KMS-11 (cell line): ENCODE results near the gene SLC22A17.
"Not testable (repeated sequence)": the region's sequence is repeated elsewhere in the genome, so short reads cannot be mapped to it uniquely, and the experiment has no call there.

Experiments used
- H2AFZ ChIP-seq: fragments of 200-600 bp; sonication (generic); 2 replicates; pipeline ENCODE4 v1.6.1; 2016; ENCODE audit warnings: antibody characterized with exemption, mixed run types, low read depth
- H3K27ac ChIP-seq: fragments of 200-600 bp; sonication (generic); 2 replicates; pipeline ENCODE4 v1.6.1; 2016; ENCODE audit warnings: mild to moderate bottlenecking, mixed run types
- H3K27me3 ChIP-seq: fragments of 200-600 bp; sonication (generic); 2 replicates; pipeline ENCODE4 v1.6.1; 2017; ENCODE audit warnings: mild to moderate bottlenecking, low read depth, mixed run types, moderate library complexity; ENCODE audit not compliant: insufficient read depth
- H3K36me3 ChIP-seq: fragments of 200-600 bp; sonication (generic); 2 replicates; pipeline ENCODE4 v1.6.1; 2017; ENCODE audit warnings: mild to moderate bottlenecking, mixed run types; ENCODE audit not compliant: insufficient read depth
- H3K4me1 ChIP-seq: fragments of 200-600 bp; sonication (generic); 2 replicates; pipeline ENCODE4 v1.6.1; 2016; ENCODE audit warnings: mild to moderate bottlenecking, low read depth, mixed run types; ENCODE audit not compliant: poor library complexity, severe bottlenecking
- H3K4me2 ChIP-seq: fragments of 200-600 bp; sonication (generic); 2 replicates; pipeline ENCODE4 v1.7.0; 2016; ENCODE audit warnings: mild to moderate bottlenecking, mixed run types
- H3K4me3 ChIP-seq: fragments of 200-600 bp; sonication (generic); IDR thresholded peaks from 2 replicates; pipeline ENCODE4 v1.6.1; 2017; ENCODE audit warnings: low read depth, low read length, mixed read lengths; ENCODE audit not compliant: insufficient read depth
- H3K79me2 ChIP-seq: fragments of 200-600 bp; sonication (generic); 2 replicates; pipeline ENCODE4 v1.6.1; 2016; ENCODE audit warnings: low read depth, mixed run types; ENCODE audit not compliant: insufficient read depth
- H3K9ac ChIP-seq: fragments of 200-600 bp; sonication (generic); 2 replicates; pipeline ENCODE4 v1.6.1; 2016; ENCODE audit warnings: mild to moderate bottlenecking, mixed run types
- H4K20me1 ChIP-seq: fragments of 200-600 bp; sonication (generic); 2 replicates; pipeline ENCODE4 v1.6.1; 2016; ENCODE audit warnings: mild to moderate bottlenecking, mixed run types; ENCODE audit not compliant: insufficient read depth
- TF ChIP-seq, protein P1 (sequence below): fragments of 200-600 bp; sonication (generic); conservative IDR thresholded peaks from 2 replicates; pipeline ENCODE4 v1.6.1; 2017; ENCODE audit warnings: low read depth, mild to moderate bottlenecking, antibody characterized with exemption, low read length, moderate library complexity, mixed read lengths

Gene SLC22A17

DNA sequence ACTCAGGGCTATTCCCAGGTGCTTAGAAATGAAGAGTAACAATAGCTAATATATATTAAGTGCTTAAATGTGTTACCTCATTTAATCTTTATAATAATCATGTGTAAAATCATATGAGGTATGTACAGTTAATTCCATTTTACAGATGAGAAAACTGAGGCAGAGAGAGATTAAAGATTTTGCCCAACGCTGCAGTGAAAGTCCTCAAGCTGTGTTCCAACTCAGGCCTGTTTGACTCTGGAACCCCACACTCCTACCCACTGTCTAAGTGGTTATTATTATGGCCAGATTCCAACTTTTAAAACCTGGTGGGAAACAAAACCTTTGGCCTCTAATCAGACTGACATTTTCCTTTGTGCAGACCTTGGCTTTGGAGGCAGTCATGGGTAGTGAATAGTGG is 34.3 kb upstream of the SLC22A17 start:
- H3K9ac ChIP-seq, result no peak overlapping the region
- peaks cover 16% of the 10 kb centered on the region; the same call in 1 of the 2 replicates for H3K27me3 ChIP-seq
- no peak overlapping the region for H3K4me3 ChIP-seq
- H3K36me3 ChIP-seq, result no peaks in the 10 kb centered on the region
- H4K20me1 ChIP-seq, result no peaks in the 10 kb centered on the region
- no peaks in the 10 kb centered on the region for H3K4me1 ChIP-seq
- H3K4me2 ChIP-seq, result no peak overlapping the region
- TF ChIP-seq, protein P1, sequence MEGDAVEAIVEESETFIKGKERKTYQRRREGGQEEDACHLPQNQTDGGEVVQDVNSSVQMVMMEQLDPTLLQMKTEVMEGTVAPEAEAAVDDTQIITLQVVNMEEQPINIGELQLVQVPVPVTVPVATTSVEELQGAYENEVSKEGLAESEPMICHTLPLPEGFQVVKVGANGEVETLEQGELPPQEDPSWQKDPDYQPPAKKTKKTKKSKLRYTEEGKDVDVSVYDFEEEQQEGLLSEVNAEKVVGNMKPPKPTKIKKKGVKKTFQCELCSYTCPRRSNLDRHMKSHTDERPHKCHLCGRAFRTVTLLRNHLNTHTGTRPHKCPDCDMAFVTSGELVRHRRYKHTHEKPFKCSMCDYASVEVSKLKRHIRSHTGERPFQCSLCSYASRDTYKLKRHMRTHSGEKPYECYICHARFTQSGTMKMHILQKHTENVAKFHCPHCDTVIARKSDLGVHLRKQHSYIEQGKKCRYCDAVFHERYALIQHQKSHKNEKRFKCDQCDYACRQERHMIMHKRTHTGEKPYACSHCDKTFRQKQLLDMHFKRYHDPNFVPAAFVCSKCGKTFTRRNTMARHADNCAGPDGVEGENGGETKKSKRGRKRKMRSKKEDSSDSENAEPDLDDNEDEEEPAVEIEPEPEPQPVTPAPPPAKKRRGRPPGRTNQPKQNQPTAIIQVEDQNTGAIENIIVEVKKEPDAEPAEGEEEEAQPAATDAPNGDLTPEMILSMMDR, result no peak
- no peak overlapping the region for H3K27ac ChIP-seq
- H3K79me2 ChIP-seq, result no peaks in the 10 kb centered on the region
- no peak overlapping the region for H2AFZ ChIP-seq

DNA sequence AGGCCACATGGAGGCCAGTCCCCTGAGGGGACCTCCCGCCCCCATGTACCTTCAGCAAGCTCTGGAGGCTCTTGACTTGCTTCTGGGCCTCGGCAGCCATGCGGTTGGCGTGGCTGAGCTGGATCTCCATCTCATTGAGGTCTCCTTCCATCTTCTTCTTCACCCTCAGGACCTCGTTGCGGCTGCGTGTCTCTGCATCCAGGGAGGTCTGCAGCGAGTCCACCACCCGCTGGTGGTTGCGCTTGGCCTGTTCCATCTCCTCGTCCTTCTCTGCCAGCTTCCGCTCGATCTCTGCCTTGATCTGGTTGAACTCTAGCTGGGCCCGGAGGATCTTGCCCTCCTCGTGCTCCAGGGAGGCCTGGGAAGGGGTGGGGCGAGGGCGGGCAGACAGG is 33.6 kb upstream of the SLC22A17 start:
- not testable (repeated sequence) for H3K4me3 ChIP-seq, H3K27ac ChIP-seq, H3K79me2 ChIP-seq, H2AFZ ChIP-seq, H3K27me3 ChIP-seq, H4K20me1 ChIP-seq, H3K36me3 ChIP-seq, H3K4me2 ChIP-seq, H3K9ac ChIP-seq, H3K4me1 ChIP-seq

DNA sequence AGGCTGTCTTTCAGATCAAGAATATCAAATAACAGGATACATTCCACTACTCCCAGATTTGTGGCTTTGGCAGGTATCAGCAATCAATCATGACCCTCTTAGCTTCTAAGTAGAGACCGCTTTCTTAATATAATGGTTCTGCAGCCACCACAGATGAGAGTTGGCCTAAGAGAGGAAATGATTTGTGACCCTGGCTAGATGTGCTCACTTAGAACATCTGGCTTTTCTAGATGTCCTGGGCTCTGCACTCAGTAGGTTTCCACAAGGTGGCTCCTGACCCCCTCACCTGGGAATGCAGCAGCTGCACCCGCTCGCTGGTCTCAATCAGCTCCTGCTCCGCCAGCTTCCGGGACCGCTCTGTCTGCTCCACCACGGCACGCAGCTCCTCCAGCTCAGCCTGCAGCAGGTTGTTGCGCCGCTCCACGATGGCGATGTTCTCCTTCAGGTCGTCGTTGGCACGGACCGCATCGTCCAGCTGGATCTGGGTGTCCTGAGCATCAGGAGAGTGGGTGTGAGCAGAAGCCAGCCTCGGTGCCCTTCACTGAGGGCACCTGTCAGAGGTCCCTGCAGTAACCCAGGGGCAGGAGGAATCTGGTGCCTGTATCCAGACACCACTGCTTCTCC is 33.1 kb upstream of the SLC22A17 start:
- Histone ChIP-seq H3K4me3 (no peak overlapping the region), H2AFZ (no peak overlapping the region)

DNA sequence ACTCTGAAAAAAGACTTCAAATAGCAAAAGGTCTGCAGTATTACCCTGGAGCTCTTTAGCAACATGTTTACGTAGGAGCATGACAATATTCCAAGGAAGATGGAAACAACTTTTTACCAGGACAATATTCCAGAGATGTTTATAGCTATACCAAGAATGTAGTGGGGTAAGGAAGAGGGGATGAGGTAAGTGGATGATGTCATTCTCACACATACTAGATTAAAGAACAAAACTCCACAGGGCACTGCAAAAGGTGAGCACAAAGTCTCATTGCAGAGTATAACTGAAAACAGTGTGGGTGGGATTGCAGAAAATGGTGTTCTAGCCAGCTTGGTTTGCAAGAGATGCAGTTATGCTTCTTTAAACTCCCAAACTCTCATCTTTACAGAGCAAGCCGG is 32.6 kb upstream of the SLC22A17 start:
- Histone ChIP-seq H3K27me3 (peaks cover 7% of the 10 kb centered on the region; the same call in 1 of the 2 replicates), H4K20me1 (no peaks in the 10 kb centered on the region), H3K36me3 (no peaks in the 10 kb centered on the region), H3K79me2 (no peaks in the 10 kb centered on the region), H3K4me1 (no peaks in the 10 kb centered on the region), H3K9ac (no peak overlapping the region), H3K4me3 (no peak overlapping the region), H3K27ac (no peak overlapping the region), H2AFZ (no peak overlapping the region), H3K4me2 (no peak overlapping the region)
- TF ChIP-seq, protein P1, result no peak

More for the DNA sequence above, 33.1 kb upstream of the SLC22A17 start:
- H3K9ac ChIP-seq, result no peak overlapping the region
- peaks cover 7% of the 10 kb centered on the region; the same call in 1 of the 2 replicates for H3K27me3 ChIP-seq
- no peaks in the 10 kb centered on the region for H3K4me1 ChIP-seq
- H3K79me2 ChIP-seq, result no peaks in the 10 kb centered on the region
- TF ChIP-seq, protein P1, result no peak
- H3K27ac ChIP-seq, result no peak overlapping the region
- H3K4me2 ChIP-seq, result no peak overlapping the region
- no peaks in the 10 kb centered on the region for H3K36me3 ChIP-seq
- H4K20me1 ChIP-seq, result no peaks in the 10 kb centered on the region

- no peaks in the 10 kb centered on the region for H3K4me1 ChIP-seq
Observed at GRCh38 chr14:23384364-23385080, 31.8 kb upstream of the SLC22A17 start.

More at GRCh38 chr14:23384364-23385080, 31.8 kb upstream of the SLC22A17 start:
- Histone ChIP-seq H3K27me3 (peaks cover 7% of the 10 kb centered on the region; the same call in 1 of the 2 replicates), H3K9ac (no peak overlapping the region), H2AFZ (no peak overlapping the region), H4K20me1 (no peaks in the 10 kb centered on the region), H3K27ac (no peak overlapping the region), H3K36me3 (no peaks in the 10 kb centered on the region), H3K4me3 (no peak overlapping the region), H3K79me2 (no peaks in the 10 kb centered on the region), H3K4me2 (no peak overlapping the region)
- TF ChIP-seq, protein P1, result no peak
